HAP-1 (cell line): Measurements from ENCODE around the gene TMEM82.
A peak's percentile ranks its signal among the peaks of the same experiment; 100 is the strongest.

ENCODE experiments used
- DNase-seq, 2 experiments: peaks; one replicate each; pipeline ENCODE4 v3.0.0-alpha.2; 2016 to 2020; ENCODE audit warnings: low spot score in 2 of 2
- H3K27me3 ChIP-seq: fragments of 250-450 bp; sonication (Bioruptor Pico); 2 replicates; pipeline ENCODE4 v1.5.1; 2020; ENCODE audit warnings: low read depth, mild to moderate bottlenecking, moderate library complexity
- H3K36me3 ChIP-seq: fragments of 250-450 bp; sonication (Bioruptor Pico); replicated peaks from 2 replicates; pipeline ENCODE4 v1.5.1; 2020; ENCODE audit warnings: mild to moderate bottlenecking
- H3K4me1 ChIP-seq: fragments of 250-450 bp; sonication (Bioruptor Pico); 2 replicates; pipeline ENCODE4 v1.5.1; 2020; ENCODE audit warnings: mild to moderate bottlenecking
- H3K4me3 ChIP-seq: fragments of 250-450 bp; sonication (Bioruptor Pico); 2 replicates; pipeline ENCODE4 v1.5.1; 2020; ENCODE audit warnings: mild to moderate bottlenecking, moderate library complexity
- H3K9me3 ChIP-seq: fragments of 250-450 bp; sonication (Bioruptor Pico); 2 replicates; pipeline ENCODE4 v1.5.1; 2020; ENCODE audit warnings: mild to moderate bottlenecking, moderate library complexity
- in situ Hi-C: fragments of 300-500 bp; cut with MboI; formaldehyde crosslinking; loops from 3 replicates; pipeline ENCODE4 v1.14.3; 2020; ENCODE audit warnings: low sequenced_read_pairs, inconsistent platforms, mixed read lengths

TMEM82 gene

GRCh38 chr1:15748690-15749398 is 6.5 kb downstream of the TMEM82 start:
- H3K4me3 ChIP-seq, result no peak overlapping the region
- no peaks in the 10 kb centered on the region for H3K4me1 ChIP-seq
- H3K27me3 ChIP-seq, result no peaks in the 10 kb centered on the region
- H3K36me3 ChIP-seq, result no peaks in the 10 kb centered on the region
- in situ Hi-C loops, result no loop called here
- no peak for DNase-seq
- no peaks in the 10 kb centered on the region for H3K9me3 ChIP-seq

GRCh38 chr1:15749399-15750291 is 7.3 kb downstream of the TMEM82 start:
- no peak overlapping the region for H3K4me3 ChIP-seq
- H3K4me1 ChIP-seq, result no peaks in the 10 kb centered on the region
- in situ Hi-C loops, result no loop called here
- no peaks in the 10 kb centered on the region for H3K9me3 ChIP-seq
- DNase-seq, result no peak
- no peaks in the 10 kb centered on the region for H3K36me3 ChIP-seq
- no peaks in the 10 kb centered on the region for H3K27me3 ChIP-seq

- Histone ChIP-seq H3K4me3 (no peak overlapping the region), H3K27me3 (no peaks in the 10 kb centered on the region), H3K4me1 (peaks cover 5% of the 10 kb centered on the region), H3K9me3 (no peaks in the 10 kb centered on the region), H3K36me3 (no peaks in the 10 kb centered on the region)
- in situ Hi-C loops, result no loop called here
- no peak for DNase-seq
Measured at GRCh38 chr1:15750924-15751323, 8.6 kb downstream of the TMEM82 start.

GRCh38 chr1:15751717-15752116 is 9.4 kb downstream of the TMEM82 start:
- in situ Hi-C loops, result no loop called here

GRCh38 chr1:15753776-15754175 is 11.5 kb downstream of the TMEM82 start:
- no peaks in the 10 kb centered on the region for H3K9me3 ChIP-seq
- in situ Hi-C loops, result no loop called here
- peaks cover 18% of the 10 kb centered on the region for H3K4me1 ChIP-seq
- no peak overlapping the region for H3K4me3 ChIP-seq
- H3K36me3 ChIP-seq, result no peaks in the 10 kb centered on the region
- H3K27me3 ChIP-seq, result no peaks in the 10 kb centered on the region
- no peak for DNase-seq

More at GRCh38 chr1:15751717-15752116, 9.4 kb downstream of the TMEM82 start:
- H3K4me3 ChIP-seq, result no peak overlapping the region
- no peaks in the 10 kb centered on the region for H3K36me3 ChIP-seq
- peaks cover 10% of the 10 kb centered on the region for H3K4me1 ChIP-seq
- H3K27me3 ChIP-seq, result no peaks in the 10 kb centered on the region
- no peak for DNase-seq
- no peaks in the 10 kb centered on the region for H3K9me3 ChIP-seq

GRCh38 chr1:15755021-15755645 is 12.8 kb downstream of the TMEM82 start:
- no peak for DNase-seq

GRCh38 chr1:15755646-15756040 is 13.3 kb downstream of the TMEM82 start:
- no peaks in the 10 kb centered on the region for H3K27me3 ChIP-seq
- no peak for DNase-seq

More at GRCh38 chr1:15755021-15755645, 12.8 kb downstream of the TMEM82 start:
- in situ Hi-C loops, result no loop called here
- no peaks in the 10 kb centered on the region for H3K9me3 ChIP-seq
- H3K4me1 ChIP-seq, result peaks cover 26% of the 10 kb centered on the region
- H3K36me3 ChIP-seq, result no peaks in the 10 kb centered on the region
- H3K4me3 ChIP-seq, result no peak overlapping the region
- no peaks in the 10 kb centered on the region for H3K27me3 ChIP-seq

GRCh38 chr1:15756143-15757015 is 14.1 kb downstream of the TMEM82 start:
- peak; percentile 31 to 44 for DNase-seq
- in situ Hi-C loops, result no loop called here
- H3K4me3 ChIP-seq, result no peak overlapping the region

More at GRCh38 chr1:15755646-15756040, 13.3 kb downstream of the TMEM82 start:
- no peak overlapping the region for H3K4me3 ChIP-seq
- H3K36me3 ChIP-seq, result no peaks in the 10 kb centered on the region
- peaks cover 29% of the 10 kb centered on the region for H3K4me1 ChIP-seq
- H3K9me3 ChIP-seq, result no peaks in the 10 kb centered on the region
- in situ Hi-C loops, result no loop called here

GRCh38 chr1:15757016-15757543 is 14.8 kb downstream of the TMEM82 start:
- Histone ChIP-seq H3K9me3 (no peaks in the 10 kb centered on the region), H3K4me3 (no peak overlapping the region), H3K36me3 (no peaks in the 10 kb centered on the region), H3K27me3 (no peaks in the 10 kb centered on the region), H3K4me1 (peaks cover 30% of the 10 kb centered on the region)
- DNase-seq, result no peak
- in situ Hi-C loops, result no loop called here

More at GRCh38 chr1:15756143-15757015, 14.1 kb downstream of the TMEM82 start:
- Histone ChIP-seq H3K36me3 (no peaks in the 10 kb centered on the region), H3K27me3 (no peaks in the 10 kb centered on the region), H3K9me3 (no peaks in the 10 kb centered on the region), H3K4me1 (peaks cover 30% of the 10 kb centered on the region)

- Histone ChIP-seq H3K27me3 (no peaks in the 10 kb centered on the region), H3K4me3 (peak overlapping the region; percentile 0; the same call in 1 of the 2 replicates), H3K36me3 (no peaks in the 10 kb centered on the region), H3K4me1 (peaks cover 30% of the 10 kb centered on the region), H3K9me3 (no peaks in the 10 kb centered on the region)
- peak in 1 of 2 experiments; percentile 64 for DNase-seq
- in situ Hi-C loops, result no loop called here
Measured at GRCh38 chr1:15757575-15758342, 15.5 kb downstream of the TMEM82 start.

GRCh38 chr1:15758343-15758931 is 16.1 kb downstream of the TMEM82 start, which contains the start of gene FBLIM1:
FBLIM1 (plus strand) TSS chr1:15758795; CDS start chr1:15764984, 6,189 bp downstream.
- Histone ChIP-seq H3K27me3 (no peaks in the 10 kb centered on the region), H3K9me3 (no peaks in the 10 kb centered on the region), H3K36me3 (no peaks in the 10 kb centered on the region), H3K4me1 (peaks cover 30% of the 10 kb centered on the region), H3K4me3 (peak within 1 kb of the TSS; percentile 57)
- peak in 1 of 2 experiments; percentile 70 for DNase-seq
- in situ Hi-C loops, result no loop called here
